NCI-H82 treated with DMSO at 0.1 percent for 48 hours (cell line): ENCODE data around the gene PRTN3.

Source experiments
- DNase-seq: peaks from one replicate; lab custom pipeline; 2025; ENCODE audit not compliant: unreplicated experiment; lab: John Stamatoyannopoulos, UW

Gene PRTN3

GRCh38 chr19:896999-897398 is 56.2 kb downstream of the PRTN3 start:
- no peak for DNase-seq

- no peak for DNase-seq
Measured at GRCh38 chr19:897442-898039, 56.7 kb downstream of the PRTN3 start.
